PC-9 (cell line): Measurements from ENCODE around the gene CIAO2A.
"Not testable (repeated sequence)": the region's sequence is repeated elsewhere in the genome, so short reads cannot be mapped to it uniquely, and the experiment has no call there.

Experiments used
- EZH2 ChIP-seq: fragments of 200-600 bp; sonication (generic); IDR thresholded peaks from 2 replicates; pipeline ENCODE4 v1.8.0; 2017; ENCODE audit warnings: antibody characterized with exemption, low read depth
- TF ChIP-seq, protein P1 (sequence below): fragments of 200-600 bp; sonication (generic); conservative IDR thresholded peaks from 2 replicates; pipeline ENCODE4 v1.6.1; 2017; ENCODE audit warnings: mixed run types, antibody characterized with exemption, mild to moderate bottlenecking, moderate library complexity

DNA sequence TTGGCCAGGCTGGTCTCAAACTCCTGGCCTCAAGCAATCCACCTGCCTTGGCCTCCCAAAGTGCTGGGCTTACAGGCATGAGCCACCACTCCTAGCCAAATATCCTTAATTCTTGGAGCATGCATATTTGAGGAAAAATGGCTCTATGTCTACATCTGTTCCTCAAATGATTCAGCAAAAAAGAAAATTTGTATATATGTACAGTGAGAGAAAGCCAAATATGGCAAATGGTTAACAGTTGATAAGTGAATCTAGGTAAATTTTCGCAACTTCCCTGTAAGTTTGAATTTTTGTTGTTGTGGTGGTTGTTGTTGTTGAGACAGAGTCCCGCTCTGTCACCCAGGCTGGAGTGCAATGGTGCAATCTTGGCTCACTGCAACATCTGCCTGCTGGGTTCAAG lies 34.5 kb downstream of the CIAO2A start:
- TF ChIP-seq, protein P1, sequence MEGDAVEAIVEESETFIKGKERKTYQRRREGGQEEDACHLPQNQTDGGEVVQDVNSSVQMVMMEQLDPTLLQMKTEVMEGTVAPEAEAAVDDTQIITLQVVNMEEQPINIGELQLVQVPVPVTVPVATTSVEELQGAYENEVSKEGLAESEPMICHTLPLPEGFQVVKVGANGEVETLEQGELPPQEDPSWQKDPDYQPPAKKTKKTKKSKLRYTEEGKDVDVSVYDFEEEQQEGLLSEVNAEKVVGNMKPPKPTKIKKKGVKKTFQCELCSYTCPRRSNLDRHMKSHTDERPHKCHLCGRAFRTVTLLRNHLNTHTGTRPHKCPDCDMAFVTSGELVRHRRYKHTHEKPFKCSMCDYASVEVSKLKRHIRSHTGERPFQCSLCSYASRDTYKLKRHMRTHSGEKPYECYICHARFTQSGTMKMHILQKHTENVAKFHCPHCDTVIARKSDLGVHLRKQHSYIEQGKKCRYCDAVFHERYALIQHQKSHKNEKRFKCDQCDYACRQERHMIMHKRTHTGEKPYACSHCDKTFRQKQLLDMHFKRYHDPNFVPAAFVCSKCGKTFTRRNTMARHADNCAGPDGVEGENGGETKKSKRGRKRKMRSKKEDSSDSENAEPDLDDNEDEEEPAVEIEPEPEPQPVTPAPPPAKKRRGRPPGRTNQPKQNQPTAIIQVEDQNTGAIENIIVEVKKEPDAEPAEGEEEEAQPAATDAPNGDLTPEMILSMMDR: not testable (repeated sequence)
- TF ChIP-seq EZH2: not testable (repeated sequence)
